HEK293 (cell line): ENCODE data around the gene TPP1.

Experiments used
- ELK4 ChIP-seq: IDR thresholded peaks from 2 replicates; pipeline ENCODE4 v1.6.1; 2011; ENCODE audit warnings: mild to moderate bottlenecking, low read depth, low read length, borderline replicate concordance
- KLF17 ChIP-seq: fragments of 450-650 bp; formaldehyde crosslinking; IDR thresholded peaks from 2 replicates; pipeline ENCODE4 v1.5.1; 2016; ENCODE audit warnings: missing biosample characterization, missing genetic modification characterization
- PRDM10 ChIP-seq: fragments of 450-650 bp; formaldehyde crosslinking; IDR thresholded peaks from 2 replicates; pipeline ENCODE4 v1.5.1; 2016; ENCODE audit warnings: missing biosample characterization, missing genetic modification characterization
- ZBTB48 ChIP-seq: fragments of 450-650 bp; formaldehyde crosslinking; IDR thresholded peaks from 2 replicates; pipeline ENCODE4 v1.5.1; 2016; ENCODE audit warnings: missing biosample characterization, missing genetic modification characterization
- ZFP3 ChIP-seq: fragments of 450-650 bp; formaldehyde crosslinking; IDR thresholded peaks from 2 replicates; pipeline ENCODE4 v1.5.1; 2016; ENCODE audit warnings: low read depth, missing biosample characterization, missing genetic modification characterization
- ZNF138 ChIP-seq: fragments of 450-650 bp; formaldehyde crosslinking; IDR thresholded peaks from 2 replicates; pipeline ENCODE4 v1.5.1; 2016; ENCODE audit warnings: missing biosample characterization, missing genetic modification characterization, borderline replicate concordance
- ZNF692 ChIP-seq: fragments of 450-650 bp; formaldehyde crosslinking; IDR thresholded peaks from 2 replicates; pipeline ENCODE4 v1.5.1; 2016; ENCODE audit warnings: missing biosample characterization, missing genetic modification characterization
- TF ChIP-seq, protein P1 (sequence below): fragments of 450-650 bp; formaldehyde crosslinking; IDR thresholded peaks from 2 replicates; pipeline ENCODE4 v1.5.1; 2016; ENCODE audit warnings: missing biosample characterization, missing genetic modification characterization

DNA sequence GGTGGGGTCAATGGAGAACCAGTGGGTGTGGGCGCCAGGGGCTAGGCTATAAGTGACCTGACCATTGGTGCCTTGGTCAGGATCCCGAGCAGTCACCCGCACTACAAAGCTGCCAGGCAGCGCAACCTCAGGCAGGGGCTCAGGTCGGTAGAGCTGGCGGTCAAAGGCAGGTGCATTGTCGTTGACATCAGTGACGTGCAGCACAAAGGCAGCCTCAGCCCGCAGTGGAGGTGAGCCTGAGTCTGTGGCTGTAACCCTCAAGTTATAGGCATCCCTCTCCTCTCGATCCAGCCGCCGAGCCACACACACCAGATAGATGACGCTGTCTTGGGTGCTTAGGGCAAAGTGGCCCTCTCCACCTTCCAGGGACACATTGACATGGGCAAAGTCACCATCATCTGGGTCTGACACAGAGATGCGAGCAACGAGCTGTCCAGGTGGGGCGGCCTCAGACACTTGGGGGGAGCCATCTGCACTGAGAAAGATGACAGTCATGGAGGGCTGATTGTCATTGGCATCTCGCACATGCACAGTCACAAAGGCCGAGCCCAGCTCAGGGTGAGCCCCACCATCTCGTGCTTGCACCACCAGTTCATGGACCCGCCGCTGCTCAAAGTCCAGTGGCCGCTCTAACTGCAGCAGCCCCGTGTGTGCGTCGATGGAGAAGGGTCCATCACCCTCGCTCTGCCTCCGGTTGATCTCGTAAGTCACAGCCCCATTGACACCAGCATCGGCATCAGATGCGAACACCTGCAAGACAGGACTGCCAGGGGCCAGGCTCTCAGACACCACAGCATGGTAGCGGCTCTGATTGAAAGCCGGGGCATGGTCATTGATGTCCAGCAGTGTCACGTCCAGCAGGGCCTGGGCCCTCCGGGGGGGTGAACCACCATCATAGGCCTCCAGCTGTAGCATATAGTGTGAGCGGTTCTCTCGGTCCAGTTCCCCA lies 21.1 kb upstream of the TPP1 start:
- TF ChIP-seq, protein P1, sequence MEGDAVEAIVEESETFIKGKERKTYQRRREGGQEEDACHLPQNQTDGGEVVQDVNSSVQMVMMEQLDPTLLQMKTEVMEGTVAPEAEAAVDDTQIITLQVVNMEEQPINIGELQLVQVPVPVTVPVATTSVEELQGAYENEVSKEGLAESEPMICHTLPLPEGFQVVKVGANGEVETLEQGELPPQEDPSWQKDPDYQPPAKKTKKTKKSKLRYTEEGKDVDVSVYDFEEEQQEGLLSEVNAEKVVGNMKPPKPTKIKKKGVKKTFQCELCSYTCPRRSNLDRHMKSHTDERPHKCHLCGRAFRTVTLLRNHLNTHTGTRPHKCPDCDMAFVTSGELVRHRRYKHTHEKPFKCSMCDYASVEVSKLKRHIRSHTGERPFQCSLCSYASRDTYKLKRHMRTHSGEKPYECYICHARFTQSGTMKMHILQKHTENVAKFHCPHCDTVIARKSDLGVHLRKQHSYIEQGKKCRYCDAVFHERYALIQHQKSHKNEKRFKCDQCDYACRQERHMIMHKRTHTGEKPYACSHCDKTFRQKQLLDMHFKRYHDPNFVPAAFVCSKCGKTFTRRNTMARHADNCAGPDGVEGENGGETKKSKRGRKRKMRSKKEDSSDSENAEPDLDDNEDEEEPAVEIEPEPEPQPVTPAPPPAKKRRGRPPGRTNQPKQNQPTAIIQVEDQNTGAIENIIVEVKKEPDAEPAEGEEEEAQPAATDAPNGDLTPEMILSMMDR (tag by site-specific recombination) = no peak
- TF ChIP-seq ZNF692 (no peak), KLF17 (no peak), ZFP3 (tag by site-specific recombination) (no peak), ELK4 (no peak), ZBTB48 (tag by site-specific recombination) (no peak), ZNF138 (tag by site-specific recombination) (no peak), PRDM10 (tag by site-specific recombination) (no peak)
